ENCODE results near the gene ANXA3. TPM values are rescaled to one million over a fixed set of nuclear protein-coding genes. Genes with fewer than 3 reads are reported as not detected.

ANXA3 gene
- total RNA-seq, 1 experiment from 2014 or later, result 12.0 TPM

- TF ChIP-seq TCF7 (CRISPR knock-in tag; IDR thresholded peaks at IDR 0.05; ENCODE audit: low read depth) (no peak), ZNF671 (CRISPR knock-in tag; IDR thresholded peaks at IDR 0.05) (no peak), FOXP1 (CRISPR knock-in tag; IDR thresholded peaks at IDR 0.05; ENCODE audit: borderline replicate concordance) (no peak), TP53 (CRISPR knock-in tag; IDR thresholded peaks at IDR 0.05) (no peak), PRDM15 (CRISPR knock-in tag; IDR thresholded peaks at IDR 0.05) (no peak)
- TF ChIP-seq, protein P1, sequence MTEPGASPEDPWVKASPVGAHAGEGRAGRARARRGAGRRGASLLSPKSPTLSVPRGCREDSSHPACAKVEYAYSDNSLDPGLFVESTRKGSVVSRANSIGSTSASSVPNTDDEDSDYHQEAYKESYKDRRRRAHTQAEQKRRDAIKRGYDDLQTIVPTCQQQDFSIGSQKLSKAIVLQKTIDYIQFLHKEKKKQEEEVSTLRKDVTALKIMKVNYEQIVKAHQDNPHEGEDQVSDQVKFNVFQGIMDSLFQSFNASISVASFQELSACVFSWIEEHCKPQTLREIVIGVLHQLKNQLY (CRISPR knock-in tag; IDR thresholded peaks at IDR 0.05), result no peak
- TF ChIP-seq, protein P2, sequence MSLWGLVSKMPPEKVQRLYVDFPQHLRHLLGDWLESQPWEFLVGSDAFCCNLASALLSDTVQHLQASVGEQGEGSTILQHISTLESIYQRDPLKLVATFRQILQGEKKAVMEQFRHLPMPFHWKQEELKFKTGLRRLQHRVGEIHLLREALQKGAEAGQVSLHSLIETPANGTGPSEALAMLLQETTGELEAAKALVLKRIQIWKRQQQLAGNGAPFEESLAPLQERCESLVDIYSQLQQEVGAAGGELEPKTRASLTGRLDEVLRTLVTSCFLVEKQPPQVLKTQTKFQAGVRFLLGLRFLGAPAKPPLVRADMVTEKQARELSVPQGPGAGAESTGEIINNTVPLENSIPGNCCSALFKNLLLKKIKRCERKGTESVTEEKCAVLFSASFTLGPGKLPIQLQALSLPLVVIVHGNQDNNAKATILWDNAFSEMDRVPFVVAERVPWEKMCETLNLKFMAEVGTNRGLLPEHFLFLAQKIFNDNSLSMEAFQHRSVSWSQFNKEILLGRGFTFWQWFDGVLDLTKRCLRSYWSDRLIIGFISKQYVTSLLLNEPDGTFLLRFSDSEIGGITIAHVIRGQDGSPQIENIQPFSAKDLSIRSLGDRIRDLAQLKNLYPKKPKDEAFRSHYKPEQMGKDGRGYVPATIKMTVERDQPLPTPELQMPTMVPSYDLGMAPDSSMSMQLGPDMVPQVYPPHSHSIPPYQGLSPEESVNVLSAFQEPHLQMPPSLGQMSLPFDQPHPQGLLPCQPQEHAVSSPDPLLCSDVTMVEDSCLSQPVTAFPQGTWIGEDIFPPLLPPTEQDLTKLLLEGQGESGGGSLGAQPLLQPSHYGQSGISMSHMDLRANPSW (CRISPR knock-in tag; conservative IDR thresholded peaks at IDR 0.05; ENCODE audit: low read depth), result no peak
Observed at GRCh38 chr4:78578674-78579425, 27.3 kb downstream of the ANXA3 start (continued).

GRCh38 chr4:78581618-78582017, 30.0 kb downstream of the ANXA3 start:
- ATAC-seq, result peak; percentile 56
- H3K27ac Mint-ChIP-seq, result no peak overlapping the region
- no peak for TF ChIP-seq GABPB1 (CRISPR knock-in tag; IDR thresholded peaks at IDR 0.05)
- no peak for TF ChIP-seq OVOL2 (CRISPR knock-in tag; IDR thresholded peaks at IDR 0.05; ENCODE audit: borderline replicate concordance)
- TF ChIP-seq, protein P2 (CRISPR knock-in tag; conservative IDR thresholded peaks at IDR 0.05; ENCODE audit: low read depth), result no peak
- no peak for TF ChIP-seq ZNF219 (CRISPR knock-in tag; IDR thresholded peaks at IDR 0.05; ENCODE audit: borderline replicate concordance)
- DNase-seq (ENCODE audit: low spot score), result no peak
- H3K4me1 Mint-ChIP-seq, result no peaks in the 10 kb centered on the region
- ChIA-PET POLR2A (no interaction called here), CTCF (interaction anchor here (1.3 to 2.3 kb wide), 3 partner anchors 11 to 587 kb away, joined by 3 to 6 read pairs (median 3); no protein-coding TSS in a partner anchor)
- H3K4me3 Mint-ChIP-seq, result no peak overlapping the region
- H3K9me3 Mint-ChIP-seq, result no peaks in the 10 kb centered on the region
- no peaks in the 10 kb centered on the region for H3K27me3 Mint-ChIP-seq (ENCODE audit: low read depth)
- no peaks in the 10 kb centered on the region for H3K36me3 Mint-ChIP-seq

GRCh38 chr4:78584863-78585547, 33.4 kb downstream of the ANXA3 start:
- Mint-ChIP-seq H3K36me3 (no peaks in the 10 kb centered on the region; the same call in 1 of the 2 replicates), H3K9me3 (no peaks in the 10 kb centered on the region), H3K27ac (no peak overlapping the region), H3K4me3 (no peak overlapping the region), H3K27me3 (ENCODE audit: low read depth) (no peaks in the 10 kb centered on the region), H3K4me1 (peaks cover 4% of the 10 kb centered on the region)
- POLR2A ChIA-PET, result no interaction called here
- DNase-seq (ENCODE audit: low spot score), result no peak
- no peak for ATAC-seq
- CTCF ChIA-PET, result no interaction called here
- TF ChIP-seq CREB1 (CRISPR knock-in tag; IDR thresholded peaks at IDR 0.05) (no peak), ZNF671 (CRISPR knock-in tag; IDR thresholded peaks at IDR 0.05) (no peak), SP1 (CRISPR knock-in tag; conservative IDR thresholded peaks at IDR 0.05) (no peak), ZNF423 (CRISPR knock-in tag; IDR thresholded peaks at IDR 0.05) (no peak), ATF3 (CRISPR knock-in tag; conservative IDR thresholded peaks at IDR 0.05) (no peak), USF1 (CRISPR knock-in tag; IDR thresholded peaks at IDR 0.05) (no peak)
- TF ChIP-seq, protein P3, sequence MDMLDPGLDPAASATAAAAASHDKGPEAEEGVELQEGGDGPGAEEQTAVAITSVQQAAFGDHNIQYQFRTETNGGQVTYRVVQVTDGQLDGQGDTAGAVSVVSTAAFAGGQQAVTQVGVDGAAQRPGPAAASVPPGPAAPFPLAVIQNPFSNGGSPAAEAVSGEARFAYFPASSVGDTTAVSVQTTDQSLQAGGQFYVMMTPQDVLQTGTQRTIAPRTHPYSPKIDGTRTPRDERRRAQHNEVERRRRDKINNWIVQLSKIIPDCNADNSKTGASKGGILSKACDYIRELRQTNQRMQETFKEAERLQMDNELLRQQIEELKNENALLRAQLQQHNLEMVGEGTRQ (CRISPR knock-in tag; IDR thresholded peaks at IDR 0.05), result no peak
